KBM-7 (cell line): ENCODE data around the gene COPS6.

Experiments used
- DNase-seq: peaks from one replicate; pipeline ENCODE4 v3.0.0-alpha.2; 2015
- in situ Hi-C: fragments of 300-500 bp; cut with MboI; formaldehyde crosslinking; loops from 2 replicates; pipeline ENCODE4 v1.14.3; 2020; ENCODE audit warnings: low sequenced_read_pairs, low pct_unique_long_range_greater_than_20kb, mixed read lengths

The COPS6 gene

GRCh38 chr7:100075418-100075817, 13.4 kb upstream of the COPS6 start:
- in situ Hi-C loops: no loop called here
- DNase-seq: no peak

GRCh38 chr7:100077205-100077604, 11.6 kb upstream of the COPS6 start:
- in situ Hi-C loops: no loop called here

GRCh38 chr7:100079024-100079560, 9.7 kb upstream of the COPS6 start:
- in situ Hi-C loops: no loop called here
- no peak for DNase-seq

More at GRCh38 chr7:100077205-100077604, 11.6 kb upstream of the COPS6 start:
- no peak for DNase-seq

GRCh38 chr7:100080907-100081534, 7.7 kb upstream of the COPS6 start:
- in situ Hi-C loops: no loop called here
- DNase-seq: no peak

- in situ Hi-C loops: no loop called here
- DNase-seq: peak; percentile 100
Measured at GRCh38 chr7:100081535-100082102, 7.2 kb upstream of the COPS6 start, which contains the start of gene ZNF3. TSS of gene ZNF3 (minus strand) at chr7:100081723. CDS start at chr7:100077357, 4,366 bp downstream.

GRCh38 chr7:100082978-100083377, 5.8 kb upstream of the COPS6 start:
- in situ Hi-C loops: no loop called here
- no peak for DNase-seq

- DNase-seq: no peak
- in situ Hi-C loops: no loop called here
Measured at GRCh38 chr7:100085515-100085914, 3.3 kb upstream of the COPS6 start.

- no peak for DNase-seq
Measured at GRCh38 chr7:100087055-100087750, 1.6 kb upstream of the COPS6 start.

GRCh38 chr7:100088095-100088620, 611 bp upstream of the COPS6 start:
- in situ Hi-C loops: no loop called here
- no peak for DNase-seq

More at GRCh38 chr7:100087055-100087750, 1.6 kb upstream of the COPS6 start:
- in situ Hi-C loops: no loop called here

- DNase-seq: no peak
- in situ Hi-C loops: no loop called here
Measured at GRCh38 chr7:100089458-100090196, 858 bp downstream of the COPS6 start.

- DNase-seq: no peak
- in situ Hi-C loops: no loop called here
Measured at GRCh38 chr7:100090527-100091410, 2.0 kb downstream of the COPS6 start.

GRCh38 chr7:100091411-100092181, 2.8 kb downstream of the COPS6 start:
- DNase-seq: peak; percentile 29
- in situ Hi-C loops: no loop called here

- in situ Hi-C loops: no loop called here
- DNase-seq: no peak
Measured at GRCh38 chr7:100093054-100093453, 4.3 kb downstream of the COPS6 start.

GRCh38 chr7:100093498-100093897, 4.7 kb downstream of the COPS6 start:
- DNase-seq: no peak
- in situ Hi-C loops: no loop called here

GRCh38 chr7:100093925-100094486, 5.2 kb downstream of the COPS6 start:
- DNase-seq: no peak
- in situ Hi-C loops: no loop called here

- DNase-seq: no peak
- in situ Hi-C loops: no loop called here
Measured at GRCh38 chr7:100095289-100095688, 6.5 kb downstream of the COPS6 start.

GRCh38 chr7:100095704-100096103, 6.9 kb downstream of the COPS6 start:
- in situ Hi-C loops: no loop called here
- DNase-seq: no peak
